Mononuclear cell (primary cell): Measurements from ENCODE around the gene FBXO4. TPM values are rescaled to one million over a fixed set of nuclear protein-coding genes. Genes with fewer than 3 reads are reported as not detected.

ENCODE experiments used
- H3K27me3 ChIP-seq: 2 replicates; pipeline ENCODE4 v1.6.0; 2011; ENCODE audit warnings: low read length, control low read depth; ENCODE audit not compliant: insufficient read depth
- H3K4me1 ChIP-seq: 2 replicates; pipeline ENCODE4 v1.5.1; 2011; ENCODE audit warnings: mild to moderate bottlenecking, low read length, control low read depth; ENCODE audit not compliant: insufficient read depth
- H3K4me3 ChIP-seq: 2 replicates; pipeline ENCODE4 v1.5.1; 2011; ENCODE audit warnings: mild to moderate bottlenecking, low read length, moderate library complexity
- H3K9me3 ChIP-seq: 2 replicates; pipeline ENCODE4 v1.5.1; 2011; ENCODE audit warnings: low read depth, mild to moderate bottlenecking, control low read depth, low read length
- total RNA-seq: library from RNA; depleted of rRNA; stranded (reverse); fragments of >200 nt; gene quantifications from one replicate; pipeline ENCODE4 v1.2.3, GENCODE V29; 2012

FBXO4 gene, protein sequence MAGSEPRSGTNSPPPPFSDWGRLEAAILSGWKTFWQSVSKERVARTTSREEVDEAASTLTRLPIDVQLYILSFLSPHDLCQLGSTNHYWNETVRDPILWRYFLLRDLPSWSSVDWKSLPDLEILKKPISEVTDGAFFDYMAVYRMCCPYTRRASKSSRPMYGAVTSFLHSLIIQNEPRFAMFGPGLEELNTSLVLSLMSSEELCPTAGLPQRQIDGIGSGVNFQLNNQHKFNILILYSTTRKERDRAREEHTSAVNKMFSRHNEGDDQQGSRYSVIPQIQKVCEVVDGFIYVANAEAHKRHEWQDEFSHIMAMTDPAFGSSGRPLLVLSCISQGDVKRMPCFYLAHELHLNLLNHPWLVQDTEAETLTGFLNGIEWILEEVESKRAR
- 11.5 TPM for total RNA-seq

DNA sequence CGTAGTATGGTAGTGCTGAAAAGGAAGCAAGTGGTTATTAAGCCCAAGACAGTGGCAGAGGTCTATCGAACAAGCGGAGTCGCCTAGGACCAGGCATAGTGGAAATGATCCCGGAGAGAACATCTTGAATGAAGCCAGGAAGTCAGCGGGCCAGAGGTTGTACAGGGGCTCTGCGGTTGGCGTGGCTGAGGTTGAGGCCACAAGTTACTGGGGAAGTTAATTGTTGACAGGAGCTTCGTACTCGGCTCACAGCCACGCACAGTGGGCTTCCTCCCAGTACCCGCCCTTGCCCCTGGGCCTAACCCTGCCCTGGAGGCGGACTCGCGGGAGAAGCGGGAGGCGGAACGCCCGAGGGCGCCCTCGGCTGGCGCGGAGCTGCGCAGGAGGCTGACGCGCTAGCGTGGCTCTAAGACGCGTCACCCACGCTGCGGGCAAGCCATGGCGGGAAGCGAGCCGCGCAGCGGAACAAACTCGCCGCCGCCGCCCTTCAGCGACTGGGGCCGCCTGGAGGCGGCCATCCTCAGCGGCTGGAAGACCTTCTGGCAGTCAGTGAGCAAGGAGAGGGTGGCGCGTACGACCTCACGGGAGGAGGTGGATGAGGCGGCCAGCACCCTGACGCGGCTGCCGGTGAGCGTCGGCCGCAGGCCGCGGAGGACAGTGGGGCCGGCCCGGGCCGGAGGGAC lies at the start of gene FBXO4:
Gene FBXO4 (plus strand): TSS at position 410 of the 683 bp plus-strand sequence. CDS start 29 bp downstream, at position 439.
- H3K9me3 ChIP-seq: no peaks in the 10 kb centered on the region
- H3K4me1 ChIP-seq: peaks cover 12% of the 10 kb centered on the region
- no peaks in the 10 kb centered on the region for H3K27me3 ChIP-seq
- peak within 1 kb of the TSS; percentile 74 for H3K4me3 ChIP-seq

DNA sequence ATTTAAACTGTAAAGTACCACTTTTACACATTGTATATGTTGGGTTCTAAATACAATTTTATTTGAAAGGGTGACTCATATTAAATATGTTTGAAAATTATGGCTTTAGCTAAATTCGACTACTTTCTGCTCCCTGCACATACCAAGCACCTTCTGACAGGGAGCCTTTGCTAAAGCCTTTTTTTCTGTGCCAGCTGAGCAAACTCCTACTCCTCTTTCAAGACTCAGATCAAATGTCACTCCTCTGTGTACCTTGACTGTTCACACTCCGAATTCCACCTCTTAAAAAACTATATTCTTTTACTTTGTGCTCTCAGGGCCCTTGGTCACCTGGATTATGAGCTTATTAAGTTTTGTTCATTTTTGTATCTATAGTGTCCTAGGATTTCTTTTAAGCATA lies 48.4 kb upstream of the FBXO4 start:
- peaks cover 15% of the 10 kb centered on the region for H3K27me3 ChIP-seq
- H3K4me3 ChIP-seq: no peak overlapping the region
- H3K4me1 ChIP-seq: no peaks in the 10 kb centered on the region
- no peaks in the 10 kb centered on the region for H3K9me3 ChIP-seq

DNA sequence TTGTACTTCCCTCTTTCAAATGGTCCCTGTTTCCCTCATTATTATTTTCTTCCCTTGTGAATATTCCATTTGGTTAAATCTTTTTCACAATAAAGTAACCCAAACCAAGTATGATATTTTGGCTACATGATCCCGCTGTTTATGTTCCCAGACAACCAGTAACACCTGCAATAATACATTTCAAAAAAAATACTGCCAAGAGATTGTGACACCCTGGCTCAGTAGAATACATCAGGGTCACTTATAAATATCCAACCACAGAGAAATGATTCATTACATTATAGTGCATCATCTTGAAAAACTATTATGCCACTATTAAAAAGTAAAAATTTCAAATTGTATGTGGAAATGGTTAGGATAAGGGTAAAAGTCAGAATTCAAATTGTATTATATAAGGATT lies 47.7 kb upstream of the FBXO4 start:
- Histone ChIP-seq H3K4me3 (no peak overlapping the region), H3K9me3 (no peaks in the 10 kb centered on the region), H3K4me1 (no peaks in the 10 kb centered on the region), H3K27me3 (peaks cover 15% of the 10 kb centered on the region)

DNA sequence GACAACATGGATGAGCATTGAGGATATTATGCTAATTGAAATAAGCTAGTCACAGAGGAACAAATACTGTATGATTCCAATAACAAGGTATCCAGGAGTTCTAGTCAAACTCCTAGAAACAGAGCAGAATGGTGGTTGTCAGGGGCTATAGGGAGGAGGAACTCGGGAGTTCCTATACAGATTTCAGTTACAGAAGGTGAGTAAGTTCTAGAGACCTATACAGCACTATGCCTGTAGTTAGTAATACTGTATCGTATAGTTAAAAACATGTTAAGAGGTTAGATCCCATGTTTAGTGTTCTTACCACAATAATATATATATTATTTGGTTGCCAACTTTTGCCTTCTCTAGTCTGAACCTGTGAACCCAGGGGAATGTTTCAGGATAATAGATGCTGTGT lies 46.9 kb upstream of the FBXO4 start:
- Histone ChIP-seq H3K9me3 (no peaks in the 10 kb centered on the region), H3K27me3 (peaks cover 15% of the 10 kb centered on the region), H3K4me3 (no peak overlapping the region), H3K4me1 (no peaks in the 10 kb centered on the region)

DNA sequence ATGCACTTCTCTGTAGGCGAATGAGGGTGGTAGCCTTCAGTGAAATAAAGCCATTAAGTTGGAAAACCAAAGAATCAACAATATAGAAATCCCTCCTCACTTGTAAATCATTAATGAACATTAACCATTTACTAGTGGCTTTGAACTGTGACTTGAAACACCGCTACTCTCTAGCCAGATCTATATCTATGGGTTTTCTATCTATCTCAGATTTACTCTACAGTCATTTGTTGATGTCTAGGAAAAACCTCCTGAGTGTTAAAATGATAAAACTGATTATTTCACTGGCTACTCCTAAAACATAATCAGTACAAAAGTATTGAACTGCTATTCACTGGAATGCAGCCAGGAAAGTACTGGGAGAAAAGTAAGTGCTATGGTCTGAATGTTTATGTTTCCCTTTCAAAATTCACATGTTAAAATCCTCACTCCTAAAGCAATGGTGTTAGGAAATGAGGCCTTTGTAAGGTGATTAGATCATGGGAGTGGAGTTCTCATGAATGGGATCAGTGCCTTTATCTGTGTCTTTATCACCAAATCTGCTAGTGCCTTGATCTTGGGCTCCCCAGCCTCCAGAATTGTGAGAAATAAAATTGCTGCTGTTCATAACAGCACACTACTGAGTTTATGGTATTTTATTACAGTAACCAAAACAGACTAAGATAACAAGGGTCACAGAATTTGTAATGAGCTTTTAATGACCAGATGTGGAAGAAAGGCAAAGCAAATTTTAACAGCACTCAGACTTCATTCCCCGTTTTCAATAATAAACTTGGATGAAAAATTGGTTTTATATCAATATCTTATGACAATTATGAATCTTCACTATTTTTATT lies 46.2 kb upstream of the FBXO4 start:
- H3K4me1 ChIP-seq: no peaks in the 10 kb centered on the region
- H3K9me3 ChIP-seq: no peaks in the 10 kb centered on the region
- peaks cover 15% of the 10 kb centered on the region for H3K27me3 ChIP-seq
- no peak overlapping the region for H3K4me3 ChIP-seq

DNA sequence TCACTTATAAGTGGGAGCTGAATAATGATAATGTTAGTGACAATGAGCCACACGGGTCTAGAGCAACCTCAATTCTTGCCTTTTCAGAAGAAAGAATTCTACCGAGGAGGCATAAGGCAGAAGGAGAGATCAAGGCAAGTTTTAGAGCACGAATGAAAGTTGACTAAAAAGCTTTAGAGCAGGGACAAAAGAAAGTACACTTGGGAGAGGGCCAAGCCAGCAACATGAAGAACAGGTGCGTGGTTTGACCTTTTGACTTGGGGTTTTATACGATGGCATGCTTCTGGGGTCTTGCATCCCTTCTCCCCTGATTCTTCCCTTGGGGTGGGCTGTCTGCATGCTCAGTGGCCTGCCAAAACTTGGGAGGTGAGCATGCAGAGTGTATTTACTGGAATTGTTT lies 42.3 kb upstream of the FBXO4 start:
- H3K9me3 ChIP-seq: no peaks in the 10 kb centered on the region
- no peak overlapping the region for H3K4me3 ChIP-seq
- no peaks in the 10 kb centered on the region for H3K4me1 ChIP-seq
- peaks cover 16% of the 10 kb centered on the region for H3K27me3 ChIP-seq

DNA sequence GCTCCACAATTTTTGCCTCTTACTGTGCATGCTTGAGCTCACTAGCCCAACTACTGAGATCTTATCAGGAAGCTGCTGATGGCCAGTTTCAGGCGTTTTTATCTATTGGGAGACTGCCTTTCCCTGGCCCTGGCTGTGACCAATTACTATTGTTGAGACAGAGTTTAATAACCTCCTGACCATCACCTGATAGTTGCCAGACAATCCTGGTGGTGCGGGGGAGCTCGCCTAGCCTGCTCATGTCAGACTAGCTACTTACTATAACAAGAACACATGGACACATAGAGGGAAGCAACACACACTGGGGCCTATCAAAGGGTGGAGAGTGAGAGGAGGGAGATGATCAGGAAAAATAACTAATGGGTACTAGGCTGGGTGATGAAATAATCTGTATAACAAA lies 41.8 kb upstream of the FBXO4 start:
- Histone ChIP-seq H3K27me3 (peaks cover 16% of the 10 kb centered on the region), H3K4me1 (no peaks in the 10 kb centered on the region), H3K4me3 (no peak overlapping the region), H3K9me3 (no peaks in the 10 kb centered on the region)

DNA sequence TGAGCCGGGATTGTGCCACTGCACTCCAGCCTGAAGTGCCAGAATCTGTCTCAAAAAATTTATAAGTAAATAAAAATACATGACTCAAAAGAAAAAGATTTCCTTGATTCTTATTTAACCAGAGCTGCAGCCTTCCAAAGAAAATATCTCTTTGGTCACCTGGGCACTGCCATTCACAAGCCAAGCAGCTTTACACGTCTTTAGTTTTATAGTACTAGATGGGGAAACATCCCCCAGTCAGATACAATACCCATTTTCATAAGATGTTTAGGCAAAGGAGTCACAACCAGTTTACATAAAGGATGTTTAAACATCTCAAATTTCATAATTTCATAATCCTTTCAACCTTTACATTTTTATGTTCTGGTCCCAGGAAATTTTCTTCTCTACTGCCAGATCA lies 41.1 kb upstream of the FBXO4 start:
- Histone ChIP-seq H3K27me3 (peaks cover 16% of the 10 kb centered on the region), H3K4me3 (no peak overlapping the region), H3K4me1 (no peaks in the 10 kb centered on the region), H3K9me3 (no peaks in the 10 kb centered on the region)

DNA sequence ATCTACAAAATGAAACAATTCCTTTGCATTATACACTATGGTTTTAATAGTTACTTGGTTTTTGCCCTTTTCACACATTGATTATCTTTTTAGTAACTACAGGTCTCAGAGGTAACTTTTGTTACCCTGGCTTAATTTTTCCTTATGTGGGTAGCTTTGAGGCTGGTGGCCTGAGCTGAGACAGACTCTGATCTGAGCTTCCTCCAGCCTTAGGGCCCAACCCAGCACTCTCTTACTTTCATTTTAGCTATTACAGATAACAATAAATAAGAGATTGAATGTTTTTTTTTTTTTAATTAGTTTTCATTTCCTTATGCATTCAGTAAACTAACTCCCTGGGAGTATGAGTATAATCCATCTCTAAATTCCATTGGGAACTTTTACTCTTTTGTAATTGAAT lies 39.8 kb upstream of the FBXO4 start:
- no peaks in the 10 kb centered on the region for H3K4me1 ChIP-seq
- H3K9me3 ChIP-seq: no peaks in the 10 kb centered on the region
- no peak overlapping the region for H3K4me3 ChIP-seq
- H3K27me3 ChIP-seq: peaks cover 9% of the 10 kb centered on the region

DNA sequence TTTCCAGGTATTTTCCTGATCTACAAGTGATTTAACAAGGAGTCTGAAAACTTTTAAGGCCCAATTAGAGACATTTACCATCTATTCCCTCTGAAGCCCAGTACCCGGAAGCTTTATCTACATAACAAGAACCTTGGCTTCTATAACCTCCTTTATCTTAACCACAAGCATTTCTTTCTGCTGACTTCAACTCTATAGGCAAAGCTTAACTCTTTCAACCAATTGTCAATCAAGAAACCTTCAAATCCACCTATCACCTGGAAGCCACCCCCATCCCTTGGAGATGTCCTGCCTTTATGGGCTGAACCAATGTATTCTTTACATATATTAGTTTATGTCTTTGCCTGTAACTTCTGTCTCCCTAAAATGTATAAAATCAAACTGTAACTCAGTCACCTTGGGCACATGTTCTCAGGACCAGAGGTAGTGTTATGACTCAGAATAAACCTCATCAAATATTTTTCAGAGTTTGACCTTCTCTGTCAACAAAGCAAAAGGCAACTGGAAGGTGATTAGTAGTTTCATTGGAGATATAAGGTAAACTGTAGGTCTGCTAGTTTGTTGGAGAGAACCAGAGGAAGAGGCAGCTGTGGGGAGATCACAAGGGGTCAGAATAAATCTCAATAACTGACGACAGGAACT lies 33.9 kb upstream of the FBXO4 start:
- Histone ChIP-seq H3K9me3 (no peaks in the 10 kb centered on the region), H3K27me3 (peaks cover 35% of the 10 kb centered on the region), H3K4me3 (no peak overlapping the region), H3K4me1 (no peaks in the 10 kb centered on the region)

DNA sequence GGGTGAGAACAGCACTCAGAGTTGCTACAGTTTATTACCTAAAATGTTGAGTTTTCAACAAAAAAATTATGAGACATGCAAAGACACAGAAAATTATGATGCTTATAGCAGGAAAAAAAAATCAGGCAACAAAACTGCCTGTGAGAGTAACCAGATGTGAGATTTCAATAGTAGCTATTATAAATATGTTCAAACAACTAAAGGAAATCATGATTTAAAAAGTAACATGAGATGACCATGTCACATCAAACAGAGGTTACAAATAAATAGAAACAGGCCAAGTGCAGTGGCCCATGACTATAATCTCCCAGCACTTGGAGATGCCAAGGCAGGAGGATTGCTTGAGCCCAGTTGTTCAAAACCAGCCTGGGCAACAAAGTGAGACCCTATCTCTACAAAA lies 33.0 kb upstream of the FBXO4 start:
- Histone ChIP-seq H3K4me3 (no peak overlapping the region), H3K4me1 (no peaks in the 10 kb centered on the region), H3K9me3 (no peaks in the 10 kb centered on the region), H3K27me3 (peaks cover 38% of the 10 kb centered on the region)

DNA sequence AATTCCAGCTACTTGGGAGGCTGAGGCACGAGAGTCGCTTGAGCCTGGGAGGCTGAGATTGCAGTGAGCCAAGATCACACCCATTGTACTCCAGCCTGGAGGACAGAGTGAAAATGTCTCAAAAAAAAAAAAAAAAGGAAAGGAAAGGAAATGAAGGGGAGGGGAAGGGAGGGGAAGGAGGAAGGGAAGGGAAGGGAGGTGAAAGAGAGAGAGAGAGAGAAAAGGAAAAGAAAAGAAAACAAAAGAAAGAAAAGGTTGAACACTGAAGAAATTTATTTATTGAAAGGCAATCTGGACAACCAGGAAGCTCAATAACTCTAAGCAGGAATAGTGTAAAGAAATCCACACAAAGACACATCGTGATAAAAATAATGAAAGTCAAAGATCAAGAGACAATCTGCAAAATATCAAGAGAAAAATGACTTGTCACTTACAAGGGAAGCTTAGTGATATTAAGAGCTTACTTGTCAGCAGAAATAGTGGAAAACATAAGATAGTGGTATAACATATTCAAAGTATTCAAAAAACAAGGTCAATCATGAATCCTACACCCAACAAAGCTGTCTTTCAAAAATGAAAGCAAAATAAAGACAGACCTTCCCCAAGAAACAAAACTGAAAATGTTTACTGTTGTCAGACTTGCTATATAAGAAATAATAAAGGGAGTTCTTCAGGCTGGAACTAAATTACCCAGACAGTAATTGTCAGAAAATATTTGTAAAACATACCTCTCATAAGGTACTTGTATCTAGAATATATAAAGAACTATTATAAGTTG lies 31.8 kb upstream of the FBXO4 start:
- no peaks in the 10 kb centered on the region for H3K4me1 ChIP-seq
- H3K27me3 ChIP-seq: peaks cover 33% of the 10 kb centered on the region
- H3K9me3 ChIP-seq: no peaks in the 10 kb centered on the region
- no peak overlapping the region for H3K4me3 ChIP-seq

DNA sequence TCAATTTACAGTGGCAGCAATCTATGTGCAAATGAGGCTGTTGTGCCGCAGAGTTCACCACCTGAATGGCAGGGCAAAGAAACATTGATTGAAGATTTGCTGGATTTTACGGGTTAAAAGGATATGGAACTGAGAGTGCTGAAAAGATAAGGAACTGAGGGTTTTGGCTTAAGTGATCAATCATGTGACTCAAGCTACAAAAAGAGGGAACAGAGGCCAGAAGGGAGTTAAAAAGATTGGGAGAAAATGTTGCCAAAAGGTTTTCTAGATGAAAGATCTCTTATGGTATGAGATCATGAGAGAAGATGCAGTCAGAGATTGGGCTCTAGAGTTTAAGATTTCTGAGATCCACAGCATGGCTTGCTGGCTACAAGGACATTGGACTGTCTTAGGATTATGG lies 28.9 kb upstream of the FBXO4 start:
- no peak overlapping the region for H3K4me3 ChIP-seq
- H3K9me3 ChIP-seq: no peaks in the 10 kb centered on the region
- peaks cover 43% of the 10 kb centered on the region for H3K27me3 ChIP-seq
- no peaks in the 10 kb centered on the region for H3K4me1 ChIP-seq

DNA sequence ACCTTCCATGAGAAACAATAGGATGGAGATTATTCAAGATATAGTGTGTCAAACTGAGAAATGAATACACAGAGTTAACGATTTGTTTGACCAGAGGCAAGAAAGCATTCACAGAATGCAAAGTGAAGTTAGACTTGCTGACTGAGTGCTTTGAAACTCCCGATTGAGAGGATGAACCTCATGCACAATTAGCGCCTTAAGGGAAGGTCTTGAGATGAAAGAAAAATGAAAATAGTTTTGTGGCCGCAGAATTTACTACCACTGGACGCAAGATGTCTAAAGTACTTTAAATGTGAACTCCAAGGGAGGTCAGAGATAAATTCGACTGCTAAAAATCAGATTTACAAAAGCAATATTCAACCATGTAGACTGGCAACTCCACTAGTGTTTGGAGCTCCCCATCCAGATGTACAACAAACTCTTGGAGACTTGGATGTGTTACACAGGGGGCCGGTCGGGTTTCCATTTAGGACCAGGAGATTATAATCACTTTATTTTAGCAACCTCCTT lies 21.6 kb upstream of the FBXO4 start:
- Histone ChIP-seq H3K9me3 (no peaks in the 10 kb centered on the region), H3K4me3 (peak overlapping the region; percentile 72), H3K27me3 (peaks cover 10% of the 10 kb centered on the region), H3K4me1 (peaks cover 22% of the 10 kb centered on the region)
